Activated CD8-positive, alpha-beta T cell treated with anti-CD3 and anti-CD28 coated beads for 36 hours (primary cell): ENCODE measurements around the gene WDPCP. TPM values are rescaled to one million over a fixed set of nuclear protein-coding genes. Genes with fewer than 3 reads are reported as not detected.

ENCODE experiments used
- ATAC-seq: fragments of 200-7000 bp; cut with Tn5 transposase; one replicate; pipeline ENCODE4 v1.10.0; 2021; ENCODE audit warnings: mild to moderate bottlenecking, moderate library complexity
- CTCF ChIA-PET: fragments of 350-600 bp; sonication (Branson Sonifier 250); formaldehyde crosslinking; loops from one replicate; lab custom pipeline; 2021; ENCODE audit warnings: antibody characterized with exemption; lab: Charles Lee
- POLR2A ChIA-PET: fragments of 350-600 bp; sonication (Branson Sonifier 250); formaldehyde crosslinking; loops from one replicate; lab custom pipeline; 2021; ENCODE audit warnings: antibody characterized with exemption; lab: Charles Lee
- DNase-seq: peaks from one replicate; pipeline ENCODE4 v3.0.0-alpha.2; 2020
- H3K27ac Mint-ChIP-seq: one replicate; pipeline ENCODE4 v1.8.0; 2021; ENCODE audit warnings: mild to moderate bottlenecking, mixed read lengths
- H3K27me3 Mint-ChIP-seq: one replicate; pipeline ENCODE4 v1.8.0; 2021; ENCODE audit warnings: mixed read lengths
- H3K36me3 Mint-ChIP-seq: one replicate; pipeline ENCODE4 v1.8.0; 2021; ENCODE audit warnings: low read depth, mixed read lengths
- H3K4me1 Mint-ChIP-seq: one replicate; pipeline ENCODE4 v1.8.0; 2021; ENCODE audit warnings: low read depth, mixed read lengths
- H3K4me3 Mint-ChIP-seq: one replicate; pipeline ENCODE4 v1.8.0; 2021; ENCODE audit warnings: mild to moderate bottlenecking, moderate library complexity, mixed read lengths
- H3K9me3 Mint-ChIP-seq: one replicate; pipeline ENCODE4 v1.8.0; 2021; ENCODE audit warnings: mixed read lengths
- CTCF ChIP-seq: fragments of 200-600 bp; IDR thresholded peaks from one replicate; pipeline ENCODE4 v1.8.0; 2022; ENCODE audit warnings: antibody characterized with exemption, mild to moderate bottlenecking
- intact Hi-C: fragments of 100-400 bp; cut with micrococcal nuclease; formaldehyde crosslinking; loops from one replicate; pipeline ENCODE4 v1.10.0; 2022
- total RNA-seq, 2 experiments: library from RNA; stranded (reverse); gene quantifications; one replicate each; pipeline ENCODE4 v1.2.3, GENCODE V29; 2021

The WDPCP gene
- total RNA-seq, 2 experiments from 2014 or later: 5.0 to 5.8 TPM

- intact Hi-C loops: no loop called here
- POLR2A ChIA-PET: no interaction called here
- ATAC-seq: no peak
- no peak for TF ChIP-seq CTCF
- Mint-ChIP-seq H3K36me3 (peaks cover 11% of the 10 kb centered on the region), H3K4me1 (no peaks in the 10 kb centered on the region), H3K27me3 (no peaks in the 10 kb centered on the region), H3K4me3 (no peak overlapping the region), H3K27ac (no peak overlapping the region), H3K9me3 (peaks cover 14% of the 10 kb centered on the region)
- no peak for DNase-seq
- CTCF ChIA-PET: interaction anchor here (0.6 to 1.5 kb wide), 2 partner anchors 8 to 27 kb away, joined by 3 read pairs; no protein-coding TSS in a partner anchor
Measured at GRCh38 chr2:63192889-63193774, 395.1 kb downstream of the WDPCP start.

GRCh38 chr2:63192169-63192888, 395.9 kb downstream of the WDPCP start:
- POLR2A ChIA-PET: no interaction called here

GRCh38 chr2:63189026-63189425, 399.3 kb downstream of the WDPCP start:
- H3K9me3 Mint-ChIP-seq: peaks cover 24% of the 10 kb centered on the region
- no peak overlapping the region for H3K27ac Mint-ChIP-seq
- peaks cover 11% of the 10 kb centered on the region for H3K36me3 Mint-ChIP-seq
- intact Hi-C loops: no loop called here
- ChIA-PET CTCF (no interaction called here), POLR2A (no interaction called here)
- no peak overlapping the region for H3K4me3 Mint-ChIP-seq
- DNase-seq (peak; percentile 5), ATAC-seq (no peak)
- H3K27me3 Mint-ChIP-seq: no peaks in the 10 kb centered on the region
- TF ChIP-seq CTCF: no peak
- no peaks in the 10 kb centered on the region for H3K4me1 Mint-ChIP-seq

More at GRCh38 chr2:63192169-63192888, 395.9 kb downstream of the WDPCP start:
- DNase-seq (no peak), ATAC-seq (no peak)
- intact Hi-C loops: no loop called here
- CTCF ChIA-PET: interaction anchor here (1.5 kb wide), 1 partner anchor 28 kb away, joined by 3 read pairs; no protein-coding TSS in a partner anchor
- peaks cover 11% of the 10 kb centered on the region for H3K36me3 Mint-ChIP-seq
- no peaks in the 10 kb centered on the region for H3K27me3 Mint-ChIP-seq
- no peaks in the 10 kb centered on the region for H3K4me1 Mint-ChIP-seq
- H3K9me3 Mint-ChIP-seq: peaks cover 16% of the 10 kb centered on the region
- H3K4me3 Mint-ChIP-seq: no peak overlapping the region
- no peak for TF ChIP-seq CTCF
- no peak overlapping the region for H3K27ac Mint-ChIP-seq

- no peak overlapping the region for H3K27ac Mint-ChIP-seq
- DNase-seq: no peak
- H3K4me1 Mint-ChIP-seq: no peaks in the 10 kb centered on the region
- CTCF ChIA-PET: no interaction called here
- peaks cover 11% of the 10 kb centered on the region for H3K36me3 Mint-ChIP-seq
- no peaks in the 10 kb centered on the region for H3K27me3 Mint-ChIP-seq
- POLR2A ChIA-PET: no interaction called here
- no peak overlapping the region for H3K4me3 Mint-ChIP-seq
- no peak for ATAC-seq
- H3K9me3 Mint-ChIP-seq: peaks cover 39% of the 10 kb centered on the region
- intact Hi-C loops: no loop called here
- TF ChIP-seq CTCF: no peak
Measured at GRCh38 chr2:63186331-63186730, 401.9 kb downstream of the WDPCP start.
